Endothelial cell of umbilical vein (primary cell): Measurements from ENCODE around the gene THSD4. TPM values are rescaled to one million over a fixed set of nuclear protein-coding genes. Genes with fewer than 3 reads are reported as not detected.

Source experiments
- BruUV-seq: library from RNA; stranded (reverse); fragments of 400-500 nt; replicated peaks from 2 replicates; lab custom pipeline; 2021; lab: Mats Ljungman, UMichigan
- CTCF ChIA-PET: fragments of 300-600, 350-600 bp; sonication (Branson Sonifier 250); formaldehyde crosslinking; loops from one replicate; lab custom pipeline; 2021; ENCODE audit warnings: antibody characterized with exemption, inconsistent platforms; lab: Charles Lee
- POLR2A ChIA-PET: fragments of 300-600, 350-600 bp; sonication (Branson Sonifier 250); formaldehyde crosslinking; loops from one replicate; lab custom pipeline; 2021; ENCODE audit warnings: antibody characterized with exemption, inconsistent platforms; lab: Charles Lee
- DNase-seq: peaks from one replicate; pipeline ENCODE4 v3.0.0-alpha.2; 2011; ENCODE audit warnings: low read depth, low spot score
- FAIRE-seq: peaks from 2 replicates; lab custom pipeline; 2011; peaks lifted over from hg19 to GRCh38; lab: Jason Lieb, UNC
- H2AFZ ChIP-seq: 2 replicates; pipeline ENCODE4 v1.6.0; 2012; ENCODE audit warnings: low read depth, low read length, control low read depth, inconsistent platforms
- H3K27ac ChIP-seq: 2 replicates; pipeline ENCODE4 v1.5.1; 2011; ENCODE audit warnings: low read depth, mild to moderate bottlenecking, control low read depth, low read length, moderate library complexity; ENCODE audit not compliant: insufficient read depth
- H3K27me3 ChIP-seq, 2 experiments: 2 replicates each; pipeline versions ENCODE4 v1.6.0 to v1.6.1; 2011; ENCODE audit warnings: low read length in 2 of 2, mixed read lengths in 1 of 2; ENCODE audit not compliant: control insufficient read depth in 2 of 2, insufficient read depth in 2 of 2
- H3K36me3 ChIP-seq, 2 experiments: 2 replicates in 1 of 2; 3 replicates in 1 of 2; pipeline ENCODE4 v1.5.1; 2011; ENCODE audit warnings: low read length in 2 of 2, mild to moderate bottlenecking in 1 of 2, moderate library complexity in 1 of 2; ENCODE audit not compliant: control insufficient read depth in 2 of 2, insufficient read depth in 2 of 2; ENCODE audit errors: extremely low read depth in 1 of 2
- H3K4me1 ChIP-seq: 3 replicates; pipeline ENCODE4 v1.5.1; 2011; ENCODE audit warnings: mild to moderate bottlenecking, low read length; ENCODE audit not compliant: control insufficient read depth, insufficient read depth; ENCODE audit errors: extremely low read depth
- H3K4me2 ChIP-seq: 2 replicates; pipeline ENCODE4 v1.6.1; 2011; ENCODE audit warnings: low read length, control low read depth, mixed read lengths; ENCODE audit not compliant: insufficient read depth
- H3K4me3 ChIP-seq, 3 experiments: fragments of 200-600 bp in 1 of 3; sonication (generic), shearing (Covaris generic) in 1 of 3; replicated peaks in 1 of 3; 2 replicates each; pipeline ENCODE4 v1.5.1; 2011 to 2016; ENCODE audit warnings: control low read depth in 3 of 3, low read length in 3 of 3, mild to moderate bottlenecking in 2 of 3, inconsistent platforms in 1 of 3, low read depth in 1 of 3, moderate library complexity in 1 of 3; ENCODE audit not compliant: insufficient read depth in 1 of 3
- H3K79me2 ChIP-seq: 2 replicates; pipeline ENCODE4 v1.6.0; 2012; ENCODE audit warnings: low read length, inconsistent platforms; ENCODE audit not compliant: control insufficient read depth, insufficient read depth
- H3K9ac ChIP-seq: replicated peaks from 2 replicates; pipeline ENCODE3; 2011; ENCODE audit warnings: low read length, control low read depth; ENCODE audit not compliant: insufficient read depth; ENCODE audit errors: extremely low read depth
- H3K9me1 ChIP-seq: replicated peaks from 3 replicates; pipeline ENCODE4 v1.6.0; 2011; ENCODE audit warnings: mild to moderate bottlenecking, low read length; ENCODE audit not compliant: control insufficient read depth, insufficient read depth; ENCODE audit errors: extremely low read depth
- H3K9me3 ChIP-seq: replicated peaks from 2 replicates; pipeline ENCODE4 v1.5.1; 2012; ENCODE audit warnings: low read length, inconsistent platforms; ENCODE audit not compliant: control insufficient read depth, insufficient read depth
- H4K20me1 ChIP-seq: replicated peaks from 2 replicates; pipeline ENCODE3; 2011; ENCODE audit warnings: mild to moderate bottlenecking, low read length; ENCODE audit not compliant: control insufficient read depth, insufficient read depth; ENCODE audit errors: extremely low read depth
- EZH2 ChIP-seq: IDR thresholded peaks from 2 replicates; pipeline ENCODE4 v1.6.1; 2012; ENCODE audit warnings: borderline replicate concordance, low read depth, mild to moderate bottlenecking, moderate library complexity, low read length, inconsistent platforms; ENCODE audit not compliant: severe bottlenecking
- FOS ChIP-seq: IDR thresholded peaks from 2 replicates; pipeline ENCODE4 v1.6.1; 2011; ENCODE audit warnings: mild to moderate bottlenecking, low read length, moderate library complexity, borderline replicate concordance; ENCODE audit not compliant: insufficient read depth
- GATA2 ChIP-seq: IDR thresholded peaks from 2 replicates; pipeline ENCODE4 v1.7.0; 2011; ENCODE audit warnings: low read depth, mild to moderate bottlenecking, moderate library complexity, mixed read lengths, low read length; ENCODE audit not compliant: insufficient read length, insufficient read depth
- JUN ChIP-seq: IDR thresholded peaks from 2 replicates; pipeline ENCODE4 v1.6.1; 2011; ENCODE audit warnings: borderline replicate concordance, low read depth; ENCODE audit not compliant: insufficient read length, insufficient read depth
- MYC ChIP-seq: IDR thresholded peaks from one replicate; pipeline ENCODE4 v1.6.1; 2011; ENCODE audit warnings: mild to moderate bottlenecking, low read depth, low read length
- POLR2A ChIP-seq: IDR thresholded peaks from 2 replicates; pipeline ENCODE4 v1.6.1; 2012; ENCODE audit warnings: low read depth, mild to moderate bottlenecking, control low read depth, low read length
- POLR2AphosphoS5 ChIP-seq: IDR thresholded peaks from 2 replicates; pipeline ENCODE4 v1.6.1; 2012; ENCODE audit warnings: low read depth, mild to moderate bottlenecking, control low read depth, low read length, moderate library complexity; ENCODE audit not compliant: insufficient read depth
- dilution Hi-C: fragments of 300-500 bp; cut with MboI; formaldehyde crosslinking; loops from one replicate; pipeline ENCODE4 v1.15.0; 2019; ENCODE audit warnings: low sequenced_read_pairs; ENCODE audit not compliant: extremely low pct_ligation_motif_present
- intact Hi-C: fragments of 100-400 bp; cut with micrococcal nuclease; formaldehyde crosslinking; loops from one replicate; pipeline ENCODE4 v1.10.0; 2022
- polyA plus RNA-seq, 4 experiments: library from polyadenylated mRNA; depleted of rRNA in 3 of 4; stranded (reverse) in 3 of 4; unstranded in 1 of 4; fragments of >200 nt; gene quantifications; 2 replicates each; pipeline versions ENCODE4 v1.2.1 to v1.2.3, GENCODE V29; 2011 to 2012; ENCODE audit warnings: missing spikeins in 1 of 4
- total RNA-seq: library from RNA; stranded (reverse); gene quantifications from 2 replicates; pipeline ENCODE4 v1.2.3, GENCODE V29; 2021
- TF ChIP-seq, protein P1 (sequence below), 2 donors: IDR thresholded peaks; 1 replicate in 1 of 2; 2 replicates in 1 of 2; pipeline ENCODE4 v1.5.1; 2011; ENCODE audit warnings: low read length in 2 of 2, mild to moderate bottlenecking in 2 of 2, moderate library complexity in 2 of 2, control low read depth in 1 of 2, inconsistent platforms in 1 of 2, low read depth in 1 of 2; ENCODE audit not compliant: insufficient read depth in 1 of 2; ENCODE audit errors: extremely low read depth in 1 of 2
- TF ChIP-seq, protein P2 (sequence below): IDR thresholded peaks from 2 replicates; pipeline ENCODE4 v1.6.1; 2011; ENCODE audit not compliant: insufficient read depth, insufficient read length

The THSD4 gene
- total and polyA plus RNA-seq, 2 donors (not counting 3 experiments of a cell fraction or from before 2014, with no cell fraction given): 9.9 to 25.4 TPM

DNA sequence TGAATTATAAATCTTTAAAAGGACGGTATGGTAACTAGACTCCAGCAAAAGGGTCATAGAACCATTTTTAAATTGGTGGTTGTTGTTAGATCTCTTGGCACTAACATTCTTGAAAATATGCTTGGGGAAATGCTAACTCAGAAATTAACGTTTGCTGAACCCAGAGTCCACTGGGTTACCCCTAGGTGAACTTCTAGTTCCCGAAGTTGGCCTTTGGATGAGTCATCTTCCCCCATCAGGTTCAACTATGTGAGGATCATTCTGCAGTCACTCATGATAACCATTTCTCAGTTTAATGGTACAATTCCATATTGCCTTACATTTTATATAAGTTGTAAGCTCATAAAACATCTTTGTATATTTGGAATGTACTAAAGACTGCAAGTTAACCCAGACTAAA, 204.7 kb downstream of the THSD4 start:
- FAIRE-seq (no peak), DNase-seq (no peak)
- no peaks in the 10 kb centered on the region for H3K9me3 ChIP-seq
- H3K79me2 ChIP-seq: no peaks in the 10 kb centered on the region
- H4K20me1 ChIP-seq: no peaks in the 10 kb centered on the region
- no peaks in the 10 kb centered on the region for H3K27me3 ChIP-seq
- no TSS peak for BruUV-seq
- ChIA-PET POLR2A (no interaction called here), CTCF (interaction anchor here (0.9 kb wide), 1 partner anchor 66 kb away, joined by 4 read pairs; no protein-coding TSS in a partner anchor)
- no peak overlapping the region for H3K4me3 ChIP-seq
- H3K9ac ChIP-seq: no peak overlapping the region
- no peaks in the 10 kb centered on the region for H3K9me1 ChIP-seq
- H3K36me3 ChIP-seq: no peaks in the 10 kb centered on the region
- intact Hi-C loops (no loop called here), dilution Hi-C loops (no loop called here)
- H3K27ac ChIP-seq: no peak overlapping the region
- no peak overlapping the region for H2AFZ ChIP-seq
- TF ChIP-seq JUN: peak; percentile 14
- no peak for TF ChIP-seq POLR2A
- H3K4me2 ChIP-seq: no peak overlapping the region
- H3K4me1 ChIP-seq: no peaks in the 10 kb centered on the region

GRCh38 chr15:71323082-71323481, 207.8 kb downstream of the THSD4 start:
- Histone ChIP-seq H4K20me1 (no peaks in the 10 kb centered on the region), H3K9me3 (no peaks in the 10 kb centered on the region), H3K27ac (no peak overlapping the region), H3K27me3 (no peaks in the 10 kb centered on the region), H3K36me3 (no peaks in the 10 kb centered on the region), H2AFZ (no peak overlapping the region), H3K9ac (no peak overlapping the region), H3K9me1 (no peaks in the 10 kb centered on the region), H3K4me1 (peaks cover 11% of the 10 kb centered on the region), H3K4me3 (no peak overlapping the region), H3K4me2 (no peak overlapping the region), H3K79me2 (no peaks in the 10 kb centered on the region)
- POLR2A ChIA-PET: no interaction called here
- DNase-seq: no peak
- intact Hi-C loops: no loop called here
- no TSS peak for BruUV-seq
- CTCF ChIA-PET: no interaction called here
- dilution Hi-C loops: no loop called here
- FAIRE-seq: no peak
- TF ChIP-seq POLR2A (no peak), FOS (no peak), GATA2 (no peak), EZH2 (no peak), JUN (no peak), MYC (no peak), POLR2AphosphoS5 (no peak)
- TF ChIP-seq, protein P1, sequence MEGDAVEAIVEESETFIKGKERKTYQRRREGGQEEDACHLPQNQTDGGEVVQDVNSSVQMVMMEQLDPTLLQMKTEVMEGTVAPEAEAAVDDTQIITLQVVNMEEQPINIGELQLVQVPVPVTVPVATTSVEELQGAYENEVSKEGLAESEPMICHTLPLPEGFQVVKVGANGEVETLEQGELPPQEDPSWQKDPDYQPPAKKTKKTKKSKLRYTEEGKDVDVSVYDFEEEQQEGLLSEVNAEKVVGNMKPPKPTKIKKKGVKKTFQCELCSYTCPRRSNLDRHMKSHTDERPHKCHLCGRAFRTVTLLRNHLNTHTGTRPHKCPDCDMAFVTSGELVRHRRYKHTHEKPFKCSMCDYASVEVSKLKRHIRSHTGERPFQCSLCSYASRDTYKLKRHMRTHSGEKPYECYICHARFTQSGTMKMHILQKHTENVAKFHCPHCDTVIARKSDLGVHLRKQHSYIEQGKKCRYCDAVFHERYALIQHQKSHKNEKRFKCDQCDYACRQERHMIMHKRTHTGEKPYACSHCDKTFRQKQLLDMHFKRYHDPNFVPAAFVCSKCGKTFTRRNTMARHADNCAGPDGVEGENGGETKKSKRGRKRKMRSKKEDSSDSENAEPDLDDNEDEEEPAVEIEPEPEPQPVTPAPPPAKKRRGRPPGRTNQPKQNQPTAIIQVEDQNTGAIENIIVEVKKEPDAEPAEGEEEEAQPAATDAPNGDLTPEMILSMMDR (IDR thresholded peaks at IDR 0.05; ENCODE audit: extremely low read depth in 1 of 2, insufficient read depth in 1 of 2, low read depth in 1 of 2, low read length in 2 of 2): no peak
- TF ChIP-seq, protein P2, sequence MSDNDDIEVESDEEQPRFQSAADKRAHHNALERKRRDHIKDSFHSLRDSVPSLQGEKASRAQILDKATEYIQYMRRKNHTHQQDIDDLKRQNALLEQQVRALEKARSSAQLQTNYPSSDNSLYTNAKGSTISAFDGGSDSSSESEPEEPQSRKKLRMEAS: no peak
